KMS-11 (cell line): ENCODE results near the gene HLA-DOB.

Source experiments
- H2AFZ ChIP-seq: fragments of 200-600 bp; sonication (generic); 2 replicates; pipeline ENCODE4 v1.6.1; 2016; ENCODE audit warnings: antibody characterized with exemption, mixed run types, low read depth
- H3K27ac ChIP-seq: fragments of 200-600 bp; sonication (generic); 2 replicates; pipeline ENCODE4 v1.6.1; 2016; ENCODE audit warnings: mild to moderate bottlenecking, mixed run types
- H3K27me3 ChIP-seq: fragments of 200-600 bp; sonication (generic); 2 replicates; pipeline ENCODE4 v1.6.1; 2017; ENCODE audit warnings: mild to moderate bottlenecking, low read depth, mixed run types, moderate library complexity; ENCODE audit not compliant: insufficient read depth
- H3K36me3 ChIP-seq: fragments of 200-600 bp; sonication (generic); 2 replicates; pipeline ENCODE4 v1.6.1; 2017; ENCODE audit warnings: mild to moderate bottlenecking, mixed run types; ENCODE audit not compliant: insufficient read depth
- H3K4me1 ChIP-seq: fragments of 200-600 bp; sonication (generic); 2 replicates; pipeline ENCODE4 v1.6.1; 2016; ENCODE audit warnings: mild to moderate bottlenecking, low read depth, mixed run types; ENCODE audit not compliant: poor library complexity, severe bottlenecking
- H3K4me2 ChIP-seq: fragments of 200-600 bp; sonication (generic); 2 replicates; pipeline ENCODE4 v1.7.0; 2016; ENCODE audit warnings: mild to moderate bottlenecking, mixed run types
- H3K4me3 ChIP-seq: fragments of 200-600 bp; sonication (generic); IDR thresholded peaks from 2 replicates; pipeline ENCODE4 v1.6.1; 2017; ENCODE audit warnings: low read depth, low read length, mixed read lengths; ENCODE audit not compliant: insufficient read depth
- H3K79me2 ChIP-seq: fragments of 200-600 bp; sonication (generic); 2 replicates; pipeline ENCODE4 v1.6.1; 2016; ENCODE audit warnings: low read depth, mixed run types; ENCODE audit not compliant: insufficient read depth
- H3K9ac ChIP-seq: fragments of 200-600 bp; sonication (generic); 2 replicates; pipeline ENCODE4 v1.6.1; 2016; ENCODE audit warnings: mild to moderate bottlenecking, mixed run types
- H4K20me1 ChIP-seq: fragments of 200-600 bp; sonication (generic); 2 replicates; pipeline ENCODE4 v1.6.1; 2016; ENCODE audit warnings: mild to moderate bottlenecking, mixed run types; ENCODE audit not compliant: insufficient read depth
- TF ChIP-seq, protein P1 (sequence below): fragments of 200-600 bp; sonication (generic); conservative IDR thresholded peaks from 2 replicates; pipeline ENCODE4 v1.6.1; 2017; ENCODE audit warnings: low read depth, mild to moderate bottlenecking, antibody characterized with exemption, low read length, moderate library complexity, mixed read lengths

The HLA-DOB gene

DNA sequence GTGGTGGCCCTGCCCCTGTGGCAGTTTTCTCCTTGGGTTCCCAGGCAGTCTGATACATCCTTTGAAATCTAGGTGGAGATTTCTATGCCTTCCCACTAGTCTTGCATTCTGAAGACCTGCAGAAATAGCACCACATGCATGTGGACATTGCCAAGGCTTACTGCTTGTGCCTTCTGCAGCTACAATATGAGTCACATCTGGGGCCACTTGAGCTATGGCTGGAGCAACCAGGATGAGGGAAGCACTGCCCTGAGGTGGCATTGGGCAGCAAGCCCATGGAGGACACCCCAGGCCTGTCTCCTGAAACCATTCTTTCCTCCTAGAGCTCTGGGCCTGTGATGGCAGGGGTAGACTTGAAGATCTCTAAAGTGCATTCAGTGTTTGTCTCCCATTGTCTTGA is 37.8 kb downstream of the HLA-DOB start:
- no peak overlapping the region for H3K27ac ChIP-seq

DNA sequence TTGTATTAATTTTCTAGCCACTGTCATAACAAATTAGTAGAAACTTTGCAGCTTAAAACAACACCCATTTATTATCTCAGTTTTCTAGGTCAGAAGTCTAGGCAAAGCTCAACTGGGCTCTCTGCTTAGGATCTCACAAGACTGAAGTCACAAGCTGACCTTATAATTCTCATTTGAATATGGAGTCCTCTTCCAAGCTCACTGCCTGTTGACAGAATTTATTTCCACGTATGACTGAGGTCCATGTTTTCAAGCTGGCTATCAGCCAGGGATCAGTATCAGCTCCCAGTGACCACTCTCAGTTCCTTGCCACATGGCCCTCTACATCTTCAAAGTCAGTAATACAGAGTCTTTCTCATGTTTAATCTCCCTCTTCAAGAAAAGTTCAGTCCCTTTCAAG is 41.7 kb downstream of the HLA-DOB start:
- Histone ChIP-seq H3K9ac (no peak overlapping the region), H3K4me1 (no peaks in the 10 kb centered on the region), H3K27ac (no peak overlapping the region), H3K79me2 (no peaks in the 10 kb centered on the region), H3K4me3 (no peak overlapping the region), H2AFZ (no peak overlapping the region), H4K20me1 (no peaks in the 10 kb centered on the region), H3K27me3 (no peaks in the 10 kb centered on the region), H3K4me2 (no peak overlapping the region), H3K36me3 (no peaks in the 10 kb centered on the region)
- TF ChIP-seq, protein P1, sequence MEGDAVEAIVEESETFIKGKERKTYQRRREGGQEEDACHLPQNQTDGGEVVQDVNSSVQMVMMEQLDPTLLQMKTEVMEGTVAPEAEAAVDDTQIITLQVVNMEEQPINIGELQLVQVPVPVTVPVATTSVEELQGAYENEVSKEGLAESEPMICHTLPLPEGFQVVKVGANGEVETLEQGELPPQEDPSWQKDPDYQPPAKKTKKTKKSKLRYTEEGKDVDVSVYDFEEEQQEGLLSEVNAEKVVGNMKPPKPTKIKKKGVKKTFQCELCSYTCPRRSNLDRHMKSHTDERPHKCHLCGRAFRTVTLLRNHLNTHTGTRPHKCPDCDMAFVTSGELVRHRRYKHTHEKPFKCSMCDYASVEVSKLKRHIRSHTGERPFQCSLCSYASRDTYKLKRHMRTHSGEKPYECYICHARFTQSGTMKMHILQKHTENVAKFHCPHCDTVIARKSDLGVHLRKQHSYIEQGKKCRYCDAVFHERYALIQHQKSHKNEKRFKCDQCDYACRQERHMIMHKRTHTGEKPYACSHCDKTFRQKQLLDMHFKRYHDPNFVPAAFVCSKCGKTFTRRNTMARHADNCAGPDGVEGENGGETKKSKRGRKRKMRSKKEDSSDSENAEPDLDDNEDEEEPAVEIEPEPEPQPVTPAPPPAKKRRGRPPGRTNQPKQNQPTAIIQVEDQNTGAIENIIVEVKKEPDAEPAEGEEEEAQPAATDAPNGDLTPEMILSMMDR = no peak

More for the DNA sequence above, 37.8 kb downstream of the HLA-DOB start:
- Histone ChIP-seq H3K79me2 (no peaks in the 10 kb centered on the region), H2AFZ (no peak overlapping the region), H3K36me3 (no peaks in the 10 kb centered on the region), H3K9ac (no peak overlapping the region), H3K27me3 (no peaks in the 10 kb centered on the region), H4K20me1 (no peaks in the 10 kb centered on the region), H3K4me2 (no peak overlapping the region), H3K4me1 (no peaks in the 10 kb centered on the region), H3K4me3 (no peak overlapping the region)
- TF ChIP-seq, protein P1 = no peak

DNA sequence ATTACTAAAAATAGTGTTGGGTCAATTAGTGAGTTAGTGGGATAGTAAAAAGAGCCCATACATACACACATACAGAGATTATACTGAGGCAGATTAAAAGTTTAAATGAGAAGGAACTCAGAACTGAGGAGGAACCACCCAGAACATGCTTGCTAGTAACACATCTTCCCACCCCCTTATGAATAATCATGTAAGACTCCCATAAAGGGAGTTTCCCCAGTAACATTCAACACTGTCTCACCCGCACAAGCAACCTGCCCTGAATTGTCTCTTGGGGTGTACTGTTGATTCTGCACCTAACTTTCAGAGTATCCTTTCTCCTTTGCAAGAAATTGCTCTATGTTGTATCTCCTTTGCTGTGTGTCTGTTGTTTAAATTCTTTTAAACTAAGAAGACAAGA is 42.4 kb downstream of the HLA-DOB start:
- Histone ChIP-seq H3K4me2 (no peak overlapping the region), H3K36me3 (no peaks in the 10 kb centered on the region), H3K27ac (no peak overlapping the region), H3K9ac (no peak overlapping the region), H3K79me2 (no peaks in the 10 kb centered on the region), H4K20me1 (no peaks in the 10 kb centered on the region), H2AFZ (no peak overlapping the region), H3K4me1 (no peaks in the 10 kb centered on the region), H3K27me3 (no peaks in the 10 kb centered on the region), H3K4me3 (no peak overlapping the region)
- TF ChIP-seq, protein P1 = no peak

DNA sequence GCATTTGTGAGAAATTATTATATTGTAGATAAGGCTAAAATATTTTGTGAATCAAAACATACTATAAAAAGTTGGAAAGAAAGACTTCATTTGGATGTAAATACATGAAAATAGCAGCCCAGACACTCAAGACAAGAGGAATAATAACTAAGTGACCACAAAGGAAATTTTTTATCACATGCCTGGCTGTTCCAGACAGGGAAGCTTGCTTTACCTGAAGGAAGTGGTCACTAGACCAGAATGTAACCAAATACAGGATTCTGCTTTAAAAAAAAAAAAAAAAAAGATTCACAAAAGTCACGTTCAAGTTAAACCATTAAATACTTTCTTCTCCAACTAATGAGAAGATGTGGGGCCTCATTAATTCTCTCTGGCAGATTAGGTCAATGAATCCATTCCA is 44.1 kb downstream of the HLA-DOB start:
- Histone ChIP-seq H3K36me3 (no peaks in the 10 kb centered on the region), H3K27me3 (no peaks in the 10 kb centered on the region), H4K20me1 (no peaks in the 10 kb centered on the region), H3K4me1 (no peaks in the 10 kb centered on the region), H2AFZ (no peak overlapping the region), H3K27ac (no peak overlapping the region), H3K4me3 (no peak overlapping the region), H3K79me2 (no peaks in the 10 kb centered on the region), H3K9ac (no peak overlapping the region), H3K4me2 (no peak overlapping the region)
- TF ChIP-seq, protein P1 = no peak
